GM12874 (cell line): ENCODE data around the gene TCHHL1.

ENCODE experiments used
- CTCF ChIP-seq: IDR thresholded peaks from 2 replicates; pipeline ENCODE4 v1.5.1; 2011; ENCODE audit warnings: low read depth, mild to moderate bottlenecking, control low read depth, low read length, moderate library complexity; ENCODE audit not compliant: insufficient read depth

The TCHHL1 gene

GRCh38 chr1:152043870-152044269 lies 45.0 kb downstream of the TCHHL1 start:
- no peak for TF ChIP-seq CTCF

GRCh38 chr1:152042030-152042429 lies 46.8 kb downstream of the TCHHL1 start:
- TF ChIP-seq CTCF: no peak

GRCh38 chr1:152039886-152040285 lies 49.0 kb downstream of the TCHHL1 start:
- TF ChIP-seq CTCF: no peak

- no peak for TF ChIP-seq CTCF
Measured at GRCh38 chr1:152039461-152039860, 49.4 kb downstream of the TCHHL1 start.

- no peak for TF ChIP-seq CTCF
Measured at GRCh38 chr1:152038871-152039270, 50.0 kb downstream of the TCHHL1 start.

GRCh38 chr1:152036267-152037216 lies 52.3 kb downstream of the TCHHL1 start, which contains the start of gene S100A11:
Gene S100A11 (minus strand): TSS chr1:152037004. CDS start chr1:152036915, 89 bp downstream.
- no peak for TF ChIP-seq CTCF

GRCh38 chr1:152035539-152036266 lies 53.2 kb downstream of the TCHHL1 start:
- no peak for TF ChIP-seq CTCF
